CD14-positive monocyte (primary cell): ENCODE data around the gene PYGB. TPM values are rescaled to one million over a fixed set of nuclear protein-coding genes. Genes with fewer than 3 reads are reported as not detected.

Source experiments
- DNase-seq, 3 donors: peaks; one replicate each; pipeline ENCODE4 v3.0.0-alpha.2; 2011 to 2022
- H2AFZ ChIP-seq: 2 replicates; pipeline ENCODE4 v1.6.0; 2012; ENCODE audit warnings: mild to moderate bottlenecking, low read depth, low read length, inconsistent platforms; ENCODE audit not compliant: insufficient read depth, poor library complexity, severe bottlenecking
- H3K27ac ChIP-seq, 2 donors: 1 replicate in 1 of 2; 2 replicates in 1 of 2; pipeline ENCODE4 v1.5.1; 2012 to 2013; ENCODE audit warnings: low read length in 2 of 2, control low read depth in 1 of 2, inconsistent platforms in 1 of 2, low read depth in 1 of 2, mild to moderate bottlenecking in 1 of 2
- H3K27me3 ChIP-seq, 2 donors: one replicate each; pipeline versions ENCODE4 v1.6.0 to v1.6.1; 2011 to 2013; ENCODE audit warnings: low read length in 2 of 2; ENCODE audit not compliant: control insufficient read depth in 2 of 2, insufficient read depth in 2 of 2
- H3K36me3 ChIP-seq, 2 donors: replicated peaks in 1 of 2; 1 replicate in 1 of 2; 2 replicates in 1 of 2; pipeline versions ENCODE4 v1.5.1 to v1.6.1; 2012 to 2013; ENCODE audit warnings: low read length in 2 of 2, control low read depth in 1 of 2, inconsistent platforms in 1 of 2, mild to moderate bottlenecking in 1 of 2; ENCODE audit not compliant: insufficient read depth in 2 of 2, control insufficient read depth in 1 of 2
- H3K4me1 ChIP-seq, 2 donors: 1 replicate in 1 of 2; 2 replicates in 1 of 2; pipeline versions ENCODE4 v1.5.1 to v1.6.1; 2012 to 2013; ENCODE audit warnings: low read length in 2 of 2, control low read depth in 1 of 2, inconsistent platforms in 1 of 2, mild to moderate bottlenecking in 1 of 2, moderate library complexity in 1 of 2; ENCODE audit not compliant: insufficient read depth in 2 of 2, control insufficient read depth in 1 of 2
- H3K4me2 ChIP-seq: replicated peaks from 2 replicates; pipeline ENCODE3; 2012; ENCODE audit warnings: low read length, moderate library complexity, mild to moderate bottlenecking; ENCODE audit not compliant: poor library complexity, severe bottlenecking; ENCODE audit errors: extremely low read depth
- H3K4me3 ChIP-seq, 3 experiments: fragments of 200-600 bp in 1 of 3; sonication (generic) in 1 of 3; replicated peaks in 1 of 3; 1 replicate in 2 of 3; 2 replicates in 1 of 3; pipeline ENCODE4 v1.5.1; 2011 to 2013; ENCODE audit warnings: low read length in 3 of 3, mild to moderate bottlenecking in 3 of 3, control low read depth in 2 of 3, low read depth in 2 of 3, inconsistent platforms in 1 of 3, moderate library complexity in 1 of 3
- H3K79me2 ChIP-seq: 2 replicates; pipeline ENCODE4 v1.6.0; 2012; ENCODE audit warnings: mild to moderate bottlenecking, control low read depth, inconsistent platforms, low read length, moderate library complexity; ENCODE audit not compliant: insufficient read depth
- H3K9ac ChIP-seq: 2 replicates; pipeline ENCODE4 v1.6.0; 2017; ENCODE audit warnings: low read length, mild to moderate bottlenecking; ENCODE audit not compliant: insufficient read depth, poor library complexity, severe bottlenecking
- H3K9me3 ChIP-seq, 2 donors: replicated peaks in 1 of 2; 1 replicate in 1 of 2; 2 replicates in 1 of 2; pipeline versions ENCODE4 v1.5.1 to v1.6.1; 2012 to 2013; ENCODE audit warnings: low read length in 2 of 2, control low read depth in 1 of 2; ENCODE audit not compliant: control insufficient read depth in 1 of 2, insufficient read depth in 1 of 2
- H4K20me1 ChIP-seq: 2 replicates; pipeline ENCODE4 v1.6.0; 2012; ENCODE audit warnings: mild to moderate bottlenecking, low read length, control low read depth, moderate library complexity; ENCODE audit not compliant: insufficient read depth
- H3K27ac Mint-ChIP-seq, 7 donors: one replicate each; pipeline ENCODE4 v1.8.0; 2020; ENCODE audit warnings: mild to moderate bottlenecking in 7 of 7, mixed read lengths in 7 of 7, moderate library complexity in 6 of 7, inconsistent platforms in 2 of 7
- H3K27me3 Mint-ChIP-seq, 3 donors: one replicate each; pipeline ENCODE4 v1.8.0; 2021 to 2022; ENCODE audit warnings: low read depth in 3 of 3, mild to moderate bottlenecking in 3 of 3, mixed read lengths in 3 of 3, moderate library complexity in 3 of 3, inconsistent platforms in 1 of 3
- H3K36me3 Mint-ChIP-seq, 2 donors: one replicate each; pipeline ENCODE4 v1.8.0; 2020; ENCODE audit warnings: mixed read lengths in 2 of 2, inconsistent platforms in 1 of 2, mild to moderate bottlenecking in 1 of 2
- H3K4me1 Mint-ChIP-seq: one replicate; pipeline ENCODE4 v1.8.0; 2020; ENCODE audit warnings: mild to moderate bottlenecking, mixed read lengths
- H3K4me3 Mint-ChIP-seq, 2 donors: one replicate each; pipeline ENCODE4 v1.8.0; 2020; ENCODE audit warnings: mild to moderate bottlenecking in 2 of 2, mixed read lengths in 2 of 2, moderate library complexity in 1 of 2
- H3K9me3 Mint-ChIP-seq, 7 donors: one replicate each; pipeline ENCODE4 v1.8.0; 2020 to 2022; ENCODE audit warnings: mixed read lengths in 7 of 7, mild to moderate bottlenecking in 6 of 7, moderate library complexity in 6 of 7, inconsistent platforms in 2 of 7
- WGBS: methylation state at CpG from one replicate; pipeline ENCODE4 v1.1.5; 2013; ENCODE audit warnings: missing lambda C conversion rate; ENCODE audit not compliant: insufficient coverage; 5-methylcytosine and 5-hydroxymethylcytosine counted together
- intact Hi-C, 2 donors: fragments of 100-400 bp; cut with micrococcal nuclease; formaldehyde crosslinking; loops; one replicate each; pipeline versions ENCODE4 v1.15.0 to v1.15.1; 2023
- polyA minus RNA-seq: library from RNA; depleted of rRNA, polyadenylated mRNA; stranded (reverse); fragments of >200 nt; gene quantifications from 2 replicates; pipeline ENCODE4 v1.2.3, GENCODE V29; 2012
- polyA plus RNA-seq, 3 donors: library from polyadenylated mRNA; depleted of rRNA in 1 of 3; unstranded in 2 of 3; stranded (reverse) in 1 of 3; fragments of 300-500 nt in 2 of 3; fragments of >200 nt in 1 of 3; fragmentation: Illumina TruSeq in 2 of 3; gene quantifications; 1 replicate in 2 of 3; 2 replicates in 1 of 3; pipeline ENCODE4 v1.2.3, GENCODE V29; 2012 to 2021
- total RNA-seq, 12 experiments: library from RNA in 1 of 12; stranded (reverse) in 1 of 12; fragments of 120-200 nt in 1 of 12; gene quantifications; one replicate each; pipeline ENCODE4 v1.2.4 and lab custom pipeline; 2013 to 2026; ENCODE audit warnings: mixed read lengths in 6 of 12, inconsistent platforms in 1 of 12
- TF ChIP-seq, protein P1 (sequence below): fragments of 200-600 bp; IDR thresholded peaks from one replicate; pipeline ENCODE4 v1.8.0; 2022; ENCODE audit warnings: antibody characterized with exemption, mild to moderate bottlenecking

PYGB gene
- total RNA-seq (2013), result 26.4 TPM
- polyA plus RNA-seq, result 10 to 100 TPM; 26.6 to 33.2 (median 26.7) TPM
- polyA minus RNA-seq, result 22.0 and 32.4 TPM in 2 replicates
- total RNA-seq (lab: John Stamatoyannopoulos, UW), result 21.0 to 83.8 (median 59.4) reads per million in 11 experiments

DNA sequence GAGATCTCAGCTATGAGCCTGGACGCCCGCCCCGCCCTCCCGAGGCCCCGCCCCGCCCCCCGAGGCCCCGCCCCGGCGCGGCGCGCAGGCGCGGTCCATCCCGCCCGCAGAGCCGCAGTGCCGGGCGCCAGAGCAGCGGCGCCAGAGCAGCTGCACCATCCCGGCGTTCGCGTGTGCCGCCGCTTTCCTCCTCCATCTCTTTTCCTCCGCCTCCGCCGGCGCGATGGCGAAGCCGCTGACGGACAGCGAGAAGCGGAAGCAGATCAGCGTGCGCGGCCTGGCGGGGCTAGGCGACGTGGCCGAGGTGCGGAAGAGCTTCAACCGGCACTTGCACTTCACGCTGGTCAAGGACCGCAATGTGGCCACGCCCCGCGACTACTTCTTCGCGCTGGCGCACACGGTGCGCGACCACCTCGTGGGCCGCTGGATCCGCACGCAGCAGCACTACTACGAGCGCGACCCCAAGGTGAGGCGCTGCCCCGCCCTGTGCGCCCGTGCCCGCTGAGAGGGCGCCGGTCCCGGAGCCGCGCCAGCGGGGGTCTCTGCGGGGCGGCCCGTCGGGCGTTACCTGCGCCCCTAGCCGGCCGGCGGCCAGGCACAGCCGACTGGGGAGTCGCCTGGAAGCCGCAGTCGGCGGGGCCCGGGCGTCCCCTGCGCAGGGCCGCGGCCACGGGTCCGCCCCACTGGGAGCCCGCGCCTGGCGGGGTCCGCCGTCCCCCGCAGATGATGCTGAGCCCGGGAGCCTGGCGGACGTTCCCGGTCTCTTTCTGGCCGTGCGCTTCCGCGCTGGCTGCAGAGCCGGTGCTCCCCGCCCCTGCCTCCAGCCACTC, at the start of gene PYGB:
Gene PYGB, plus strand, starts transcription at position 130 of the 830 bp plus-strand sequence. Its CDS starts 94 bp downstream, at position 224.
- Histone ChIP-seq H3K9ac (peak within 1 kb of the TSS; percentile 79), H3K27me3 (peaks cover 0 to 2% of the 10 kb centered on the region in 2 donors), H3K9me3 (no peaks in the 10 kb centered on the region), H2AFZ (peak within 1 kb of the TSS; percentile 93), H3K27ac (peak within 1 kb of the TSS; percentile 78 to 89), H3K36me3 (peaks cover 0 to 20% of the 10 kb centered on the region in 2 donors), H3K79me2 (peaks cover 48% of the 10 kb centered on the region), H3K4me2 (peak within 1 kb of the TSS; percentile 98), H3K4me1 (peaks cover 20 to 24% of the 10 kb centered on the region in 2 donors), H4K20me1 (peaks cover 47% of the 10 kb centered on the region), H3K4me3 (peak within 1 kb of the TSS; percentile 55 to 86 (median 80))
- Mint-ChIP-seq H3K27ac (peak within 1 kb of the TSS; percentile 89 to 96 (median 94)), H3K9me3 (peaks cover 0 to 6% (median 5%) of the 10 kb centered on the region in 7 donors), H3K4me3 (peak within 1 kb of the TSS; percentile 95 to 96), H3K36me3 (peaks cover 13 to 17% of the 10 kb centered on the region in 2 donors), H3K27me3 (peaks cover 10 to 16% (median 12%) of the 10 kb centered on the region in 3 donors), H3K4me1 (peaks cover 43% of the 10 kb centered on the region)
- intact Hi-C loops, result loop anchor here (5.0 kb wide), 5 partner anchors 51 to 256 kb away; partner anchors contain the start of genes ABHD12 (in 2 of the 2), APMAP (in 2 of the 2), ACSS1 (in 1 of the 2) and ENTPD6 (in 1 of the 2)
- WGBS, result under 1% methylated on average over 110 of the region's 113 CpGs
- TF ChIP-seq, protein P1, sequence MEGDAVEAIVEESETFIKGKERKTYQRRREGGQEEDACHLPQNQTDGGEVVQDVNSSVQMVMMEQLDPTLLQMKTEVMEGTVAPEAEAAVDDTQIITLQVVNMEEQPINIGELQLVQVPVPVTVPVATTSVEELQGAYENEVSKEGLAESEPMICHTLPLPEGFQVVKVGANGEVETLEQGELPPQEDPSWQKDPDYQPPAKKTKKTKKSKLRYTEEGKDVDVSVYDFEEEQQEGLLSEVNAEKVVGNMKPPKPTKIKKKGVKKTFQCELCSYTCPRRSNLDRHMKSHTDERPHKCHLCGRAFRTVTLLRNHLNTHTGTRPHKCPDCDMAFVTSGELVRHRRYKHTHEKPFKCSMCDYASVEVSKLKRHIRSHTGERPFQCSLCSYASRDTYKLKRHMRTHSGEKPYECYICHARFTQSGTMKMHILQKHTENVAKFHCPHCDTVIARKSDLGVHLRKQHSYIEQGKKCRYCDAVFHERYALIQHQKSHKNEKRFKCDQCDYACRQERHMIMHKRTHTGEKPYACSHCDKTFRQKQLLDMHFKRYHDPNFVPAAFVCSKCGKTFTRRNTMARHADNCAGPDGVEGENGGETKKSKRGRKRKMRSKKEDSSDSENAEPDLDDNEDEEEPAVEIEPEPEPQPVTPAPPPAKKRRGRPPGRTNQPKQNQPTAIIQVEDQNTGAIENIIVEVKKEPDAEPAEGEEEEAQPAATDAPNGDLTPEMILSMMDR, result no peak
- peak; percentile 84 to 85 (median 84) for DNase-seq

DNA sequence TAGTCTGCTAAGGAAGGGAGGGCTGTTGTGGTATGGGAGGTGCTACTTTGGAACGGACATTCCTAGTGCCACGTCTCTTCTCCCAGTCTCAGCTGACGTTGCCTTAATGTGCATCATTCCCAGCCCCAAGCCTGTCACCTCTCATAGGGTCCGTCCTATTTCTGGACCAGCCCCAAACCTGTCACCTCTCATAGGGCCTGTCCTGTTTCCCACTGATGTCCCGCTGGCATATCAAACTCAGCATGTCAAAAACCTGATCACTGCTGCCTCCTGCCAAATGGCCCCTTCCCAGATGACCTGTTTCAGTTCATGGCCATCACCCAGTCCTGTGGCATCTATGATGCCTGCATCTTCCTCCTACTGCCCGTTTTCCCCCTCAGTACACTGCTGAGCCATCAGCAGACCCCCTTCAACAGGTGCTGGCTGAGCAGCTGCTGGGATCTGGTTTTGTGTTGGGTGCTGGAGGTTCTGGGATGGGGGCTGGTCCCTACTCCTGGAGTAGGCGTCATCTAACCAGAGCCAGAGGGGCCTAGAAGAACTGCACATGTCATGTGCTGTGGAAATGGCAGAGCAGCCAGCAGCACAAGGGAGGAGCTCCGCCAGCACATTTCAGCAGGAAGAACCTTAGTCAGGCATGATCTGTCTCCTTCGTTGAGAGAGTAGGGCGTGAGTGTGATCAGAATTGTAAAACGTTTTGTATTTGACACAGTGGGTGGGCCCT, 49.1 kb upstream of the PYGB start:
- H3K27me3 Mint-ChIP-seq, result peaks cover 1 to 12% (median 5%) of the 10 kb centered on the region in 3 donors
- intact Hi-C loops, result loop anchor here (5.0 to 10.0 kb wide), 4 partner anchors 38 to 204 kb away; partner anchors contain the start of genes APMAP (in 2 of the 2) and PYGB (in 1 of the 2)
- no peak overlapping the region for H3K4me3 Mint-ChIP-seq
- TF ChIP-seq, protein P1, result no peak
- no peaks in the 10 kb centered on the region for H3K9me3 ChIP-seq
- DNase-seq, result no peak
- peak overlapping the region in 1 of 2 donors; percentile 12 for H3K27ac ChIP-seq
- H3K27me3 ChIP-seq, result no peaks in the 10 kb centered on the region
- H3K27ac Mint-ChIP-seq, result peak overlapping the region in 3 of 7 donors; percentile 3 to 26 (median 16)
- H3K36me3 Mint-ChIP-seq, result peaks cover 8 to 31% of the 10 kb centered on the region in 2 donors
- H3K4me1 ChIP-seq, result peaks cover 30 to 43% of the 10 kb centered on the region in 2 donors
- no peaks in the 10 kb centered on the region for H3K9me3 Mint-ChIP-seq
- H4K20me1 ChIP-seq, result peaks cover 8% of the 10 kb centered on the region
- WGBS, result 88% methylated on average over 5 of the region's 11 CpGs
- no peak overlapping the region for H3K4me2 ChIP-seq
- no peak overlapping the region for H2AFZ ChIP-seq
- H3K4me1 Mint-ChIP-seq, result peaks cover 57% of the 10 kb centered on the region
- no peak overlapping the region for H3K4me3 ChIP-seq
- no peaks in the 10 kb centered on the region for H3K36me3 ChIP-seq
- H3K79me2 ChIP-seq, result peaks cover 72% of the 10 kb centered on the region
- no peak overlapping the region for H3K9ac ChIP-seq
